K562 (cell line): ENCODE measurements around the gene PRCP. TPM values are rescaled to one million over a fixed set of nuclear protein-coding genes. Genes with fewer than 3 reads are reported as not detected.
A peak's percentile ranks its signal among the peaks of the same experiment; 100 is the strongest.

Source experiments
- ATAC-seq: fragments of 200-7000 bp; cut with Tn5 transposase; 3 replicates; pipeline ENCODE4 v1.9.1; 2020; ENCODE audit warnings: moderate library complexity
- BruUV-seq: library from RNA; stranded (reverse); fragments of 400-500 nt; replicated peaks from 2 replicates; lab custom pipeline; 2021; lab: Mats Ljungman, UMichigan
- CTCF ChIA-PET: fragments of 300-600 bp; formaldehyde crosslinking; extraction: SDS; loops from one replicate; lab custom pipeline; 2021; ENCODE audit warnings: low intra/inter-chr PET ratio; lab: Yijun Ruan, JAX
- POLR2A ChIA-PET: fragments of 300-600, 350-650 bp; sonication (Branson Sonifier 250); formaldehyde crosslinking; extraction: SDS; loops from one replicate; lab custom pipeline; 2021; ENCODE audit warnings: antibody characterized with exemption, inconsistent platforms; lab: Yijun Ruan, JAX
- DNase-seq, 4 experiments: peaks; one replicate each; pipeline versions ENCODE4 v3.0.0 to v3.0.0-alpha.2; 2011 to 2018; ENCODE audit warnings: low spot score in 3 of 4, mixed read lengths in 3 of 4; ENCODE audit errors: extremely low read depth in 1 of 4
- FAIRE-seq: peaks from 2 replicates; lab custom pipeline; 2011; peaks lifted over from hg19 to GRCh38; lab: Jason Lieb, UNC
- H2AFZ ChIP-seq: 2 replicates; pipeline ENCODE4 v1.6.0; 2011; ENCODE audit warnings: low read depth, low read length, control low read depth, inconsistent platforms
- H3K27ac ChIP-seq: fragments of 200-600 bp; 3 replicates; pipeline ENCODE4 v1.8.0; 2011; ENCODE audit warnings: low read depth, mild to moderate bottlenecking, control low read depth, inconsistent platforms, low read length, moderate library complexity, mixed read lengths; ENCODE audit errors: extremely low read depth
- H3K27me3 ChIP-seq, 2 experiments: fragments of 300-600 bp in 1 of 2; 2 replicates in 1 of 2; 3 replicates in 1 of 2; pipeline versions ENCODE4 v1.6.0 to v1.8.0; 2011; ENCODE audit warnings: inconsistent platforms in 2 of 2, low read length in 2 of 2, mild to moderate bottlenecking in 1 of 2, mixed read lengths in 1 of 2, moderate library complexity in 1 of 2; ENCODE audit not compliant: control insufficient read depth in 2 of 2, insufficient read depth in 2 of 2
- H3K36me3 ChIP-seq: fragments of 300-600 bp; 3 replicates; pipeline ENCODE4 v1.8.0; 2011; ENCODE audit warnings: mild to moderate bottlenecking, low read length, inconsistent platforms; ENCODE audit not compliant: control insufficient read depth, insufficient read depth
- H3K4me1 ChIP-seq, 2 experiments: fragments of 200-600 bp in 1 of 2; replicated peaks in 1 of 2; 2 replicates in 1 of 2; 3 replicates in 1 of 2; pipeline versions ENCODE4 v1.5.1 to v1.8.0; 2011; ENCODE audit warnings: inconsistent platforms in 2 of 2, low read length in 2 of 2, mild to moderate bottlenecking in 1 of 2, mixed read lengths in 1 of 2, moderate library complexity in 1 of 2; ENCODE audit not compliant: control insufficient read depth in 2 of 2, insufficient read depth in 2 of 2
- H3K4me2 ChIP-seq: 2 replicates; pipeline ENCODE4 v1.6.1; 2011; ENCODE audit warnings: low read length, control low read depth, inconsistent platforms, mixed read lengths; ENCODE audit not compliant: insufficient read depth
- H3K4me3 ChIP-seq: fragments of 200-600 bp; sonication (generic), shearing (Covaris generic); 2 replicates; pipeline ENCODE4 v1.5.1; 2016; ENCODE audit warnings: control low read depth, inconsistent platforms
- H3K79me2 ChIP-seq: fragments of 200-600 bp; 3 replicates; pipeline ENCODE4 v1.8.0; 2011; ENCODE audit warnings: low read length, inconsistent platforms; ENCODE audit not compliant: control insufficient read depth, insufficient read depth
- H3K9ac ChIP-seq, 2 experiments: 2 replicates each; pipeline versions ENCODE4 v1.6.0 to v1.6.1; 2011; ENCODE audit warnings: low read depth in 2 of 2, low read length in 2 of 2, control low read depth in 1 of 2, inconsistent platforms in 1 of 2, mild to moderate bottlenecking in 1 of 2, mixed read lengths in 1 of 2; ENCODE audit not compliant: insufficient read depth in 1 of 2
- H3K9me1 ChIP-seq: one replicate; pipeline ENCODE4 v1.6.0; 2011; ENCODE audit warnings: inconsistent platforms, mild to moderate bottlenecking, low read length, moderate library complexity; ENCODE audit not compliant: control insufficient read depth, insufficient read depth
- H3K9me3 ChIP-seq: replicated peaks from 2 replicates; pipeline ENCODE4 v1.5.1; 2011; ENCODE audit warnings: low read depth, low read length, inconsistent platforms; ENCODE audit not compliant: control insufficient read depth, insufficient read depth
- H4K20me1 ChIP-seq: replicated peaks from 2 replicates; pipeline ENCODE4 v1.6.1; 2011; ENCODE audit warnings: low read length, inconsistent platforms, mixed read lengths; ENCODE audit not compliant: control insufficient read depth, insufficient read depth
- CBFA2T2 ChIP-seq: fragments of 450-650 bp; conservative IDR thresholded peaks from 2 replicates; pipeline ENCODE4 v1.6.1; 2017; ENCODE audit warnings: mild to moderate bottlenecking
- ETV5 ChIP-seq: sonication (generic); formaldehyde crosslinking; IDR thresholded peaks from 2 replicates; pipeline ENCODE4 v1.4.0; 2020; ENCODE audit warnings: low read depth, mild to moderate bottlenecking, missing genetic modification reagents
- ETV6 ChIP-seq, 3 experiments: fragments of 150-350 bp in 1 of 3; sonication (generic) in 1 of 3; formaldehyde crosslinking in 1 of 3; IDR thresholded peaks; 2 replicates each; pipeline versions ENCODE4 v1.6.1 to v1.8.0; 2014 to 2022; ENCODE audit warnings: borderline replicate concordance in 2 of 3, low read depth in 2 of 3, antibody characterized with exemption in 1 of 3, low read length in 1 of 3, mild to moderate bottlenecking in 1 of 3, missing genetic modification reagents in 1 of 3
- KAT7 ChIP-seq: sonication (generic); formaldehyde crosslinking; IDR thresholded peaks from 2 replicates; pipeline ENCODE4 v1.8.0; 2022; ENCODE audit warnings: missing genetic modification reagents, mild to moderate bottlenecking, borderline replicate concordance
- KDM1A ChIP-seq, 2 experiments: fragments of 450-650 bp; IDR thresholded peaks; 2 replicates each; pipeline ENCODE4 v1.6.1; 2016; ENCODE audit warnings: mild to moderate bottlenecking in 2 of 2
- LARP7 ChIP-seq: fragments of 450-650 bp; IDR thresholded peaks from 2 replicates; pipeline ENCODE4 v1.6.1; 2016
- MEIS2 ChIP-seq: fragments of 450-650 bp; IDR thresholded peaks from 2 replicates; pipeline ENCODE4 v1.6.1; 2014; ENCODE audit warnings: mild to moderate bottlenecking; ENCODE audit not compliant: partially characterized antibody
- MTA1 ChIP-seq: fragments of 450-650 bp; IDR thresholded peaks from 2 replicates; pipeline ENCODE4 v1.6.1; 2017; ENCODE audit warnings: borderline replicate concordance
- NCOR1 ChIP-seq: fragments of 450-650 bp; IDR thresholded peaks from 2 replicates; pipeline ENCODE4 v1.6.1; 2016; ENCODE audit warnings: mild to moderate bottlenecking, moderate library complexity
- NR2C1 ChIP-seq, 2 experiments: fragments of 450-650 bp; IDR thresholded peaks; 2 replicates each; pipeline ENCODE4 v1.6.1; 2017; ENCODE audit warnings: mild to moderate bottlenecking in 2 of 2, antibody characterized with exemption in 1 of 2, inconsistent platforms in 1 of 2, missing compliant biosample characterization in 1 of 2, missing genetic modification characterization in 1 of 2
- PKNOX1 ChIP-seq: fragments of 450-650 bp; IDR thresholded peaks from 2 replicates; pipeline ENCODE4 v1.6.1; 2016
- PML ChIP-seq: IDR thresholded peaks from 2 replicates; pipeline ENCODE4 v1.6.1; 2012; ENCODE audit warnings: low read length, inconsistent platforms
- TCF3 ChIP-seq: sonication (generic); formaldehyde crosslinking; IDR thresholded peaks from 2 replicates; pipeline ENCODE4 v1.4.0; 2020; ENCODE audit warnings: mild to moderate bottlenecking, missing genetic modification reagents
- TSC22D4 ChIP-seq: fragments of 450-650 bp; IDR thresholded peaks from 2 replicates; pipeline ENCODE4 v1.6.1; 2016; ENCODE audit warnings: missing genetic modification characterization, missing biosample characterization, control low read depth
- VEZF1 ChIP-seq: fragments of 200-800 bp; sonication (Bioruptor generic); IDR thresholded peaks from 2 replicates; pipeline ENCODE4 v1.6.1; 2017; ENCODE audit warnings: missing genetic modification characterization, missing compliant biosample characterization
- ZBTB2 ChIP-seq: fragments of 450-650 bp; IDR thresholded peaks from 2 replicates; pipeline ENCODE4 v1.6.1; 2016; ENCODE audit warnings: antibody characterized with exemption
- ZNF263 ChIP-seq: sonication (generic); formaldehyde crosslinking; IDR thresholded peaks from 2 replicates; pipeline ENCODE4 v1.8.0; 2022; ENCODE audit warnings: mild to moderate bottlenecking, missing genetic modification reagents, borderline replicate concordance
- WGBS: fragments of 100-300 bp; shearing (Covaris generic); methylation state at CpG from one replicate; pipeline ENCODE4 v1.1.6; 2016; ENCODE audit warnings: low coverage, mixed read lengths; ENCODE audit not compliant: insufficient coverage; ENCODE audit errors: missing lambda C conversion rate; 5-methylcytosine and 5-hydroxymethylcytosine counted together
- in situ Hi-C: fragments of 300-500 bp; cut with MboI; formaldehyde crosslinking; loops from 4 replicates; pipeline ENCODE4 v1.15.0; 2018; ENCODE audit warnings: inconsistent platforms, mixed read lengths
- intact Hi-C: fragments of 100-400 bp; cut with micrococcal nuclease; formaldehyde crosslinking; loops from 2 replicates; pipeline ENCODE4 v1.14.2; 2022
- polyA plus RNA-seq, 8 experiments: library from polyadenylated mRNA; depleted of rRNA in 4 of 8; stranded (reverse) in 5 of 8; unstranded in 3 of 8; fragments of >200 nt; fragmentation: Nextera tagmentation in 2 of 8; fragmentation: Illumina TruSeq in 1 of 8; extraction: Ambion mirVana in 2 of 8; extraction: Trizol in 1 of 8; gene quantifications; 2 replicates each; pipeline versions ENCODE4 v1.2.1 to v1.2.3, GENCODE V29; 2011 to 2014; ENCODE audit warnings: inconsistent platforms in 1 of 8, missing spikeins in 1 of 8
- total RNA-seq, 7 experiments: library from RNA; depleted of rRNA in 6 of 7; stranded (reverse); fragments of >200 nt in 6 of 7; fragmentation: Illumina TruSeq in 2 of 7; extraction: Trizol in 2 of 7; gene quantifications; 2 replicates each; pipeline versions ENCODE4 v1.2.1 to v1.2.3, GENCODE V29; 2011 to 2021; ENCODE audit warnings: low replicate concordance in 1 of 7

Gene PRCP
- total and polyA plus RNA-seq, 9 of the 15 experiments (the other 6 are each of a cell fraction or from before 2014, with no cell fraction given), result 9.5 to 43.1 (median 23.2) TPM

DNA sequence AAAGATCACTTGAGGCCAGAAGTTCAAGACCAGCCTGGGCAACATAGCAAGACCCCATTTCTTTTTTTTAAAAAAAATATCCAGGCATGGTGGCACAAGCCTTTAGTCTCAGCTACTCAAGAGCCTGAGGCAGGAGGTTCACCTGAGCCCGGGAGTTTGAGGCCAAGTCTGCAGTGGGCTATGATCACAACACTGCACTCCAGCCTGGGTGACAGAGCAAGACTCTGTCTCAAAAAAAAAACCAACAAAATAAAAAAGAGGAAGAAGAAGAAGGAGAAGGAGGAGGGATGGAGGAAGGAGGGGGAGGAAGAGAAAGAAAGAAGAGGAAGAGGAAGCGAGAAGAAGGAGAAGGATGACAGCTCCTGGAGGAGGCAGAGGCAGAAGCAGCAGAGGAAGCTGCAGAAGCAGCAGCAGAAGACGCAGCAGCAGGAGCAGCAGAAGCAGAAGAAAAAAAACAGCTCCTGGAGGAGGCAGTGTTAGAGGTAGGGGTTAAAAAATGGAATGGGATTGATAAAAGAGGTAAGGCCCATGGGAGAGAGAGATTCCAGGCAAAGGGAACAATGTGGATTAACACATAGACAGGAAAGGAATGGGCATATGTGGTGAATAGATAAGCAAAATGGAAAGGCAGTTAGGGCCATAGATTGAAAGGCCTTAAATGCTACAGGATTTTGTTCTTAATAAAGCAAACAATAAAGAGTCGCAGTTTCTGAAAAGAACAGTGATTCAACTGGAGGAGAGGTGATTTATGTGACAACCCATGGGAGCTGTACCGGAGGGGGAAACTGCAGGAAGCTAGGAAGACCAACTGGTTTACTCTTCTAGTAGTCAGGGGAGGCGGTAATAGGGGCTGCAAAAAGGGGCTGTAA lies 10.9 kb downstream of the PRCP start:
- peak; percentile 62 for ATAC-seq
- ChIA-PET POLR2A (interaction anchor here (0.7 to 2.1 kb wide), 4 partner anchors 11 to 165 kb away, joined by 3 to 9 read pairs (median 4); partner anchors contain the start of genes DDIAS and PRCP), CTCF (no interaction called here)
- Histone ChIP-seq H3K79me2 (0 out of 3 replicates have a peak, but pooled peaks cover 2% of the 10 kb centered on the region), H3K27ac (no peak overlapping the region), H4K20me1 (no peaks in the 10 kb centered on the region; the same call in 1 of the 2 replicates), H3K27me3 (no peaks in the 10 kb centered on the region; a peak in 1 of 5 replicates), H3K4me2 (no peak overlapping the region), H3K36me3 (no peaks in the 10 kb centered on the region), H3K9ac (no peak overlapping the region), H3K9me3 (no peaks in the 10 kb centered on the region), H3K4me1 (peaks cover 0 to 7% of the 10 kb centered on the region in 2 experiments; a peak in 2 of 5 replicates), H3K4me3 (no peak overlapping the region), H2AFZ (no peak overlapping the region), H3K9me1 (no peaks in the 10 kb centered on the region)
- 12% methylated on average over 6 of the region's 6 CpGs for WGBS
- FAIRE-seq, result no peak
- DNase-seq, result no peak
- intact Hi-C loops (no loop called here), in situ Hi-C loops (no loop called here)
- BruUV-seq, result no TSS peak
- TF ChIP-seq NR2C1 (IDR thresholded peaks at IDR 0.05) (no peak), NR2C1 (tag; IDR thresholded peaks at IDR 0.05) (no peak), LARP7 (0 out of 2 replicates have a peak, but pooled peaks have one; percentile 28), TSC22D4 (tag) (0 out of 2 replicates have a peak, but pooled peaks have one; percentile 16), TCF3 (peak; percentile 68), ZBTB2 (peak; percentile 25; the same call in 1 of the 2 replicates), CBFA2T2 (0 out of 2 replicates have a peak, but pooled peaks have one; percentile 13), ZNF263 (CRISPR knock-in tag) (peak; percentile 88), KAT7 (CRISPR knock-in tag) (no peak), PKNOX1 (peak; percentile 33; the same call in 1 of the 2 replicates), KDM1A (IDR thresholded peaks at IDR 0.05) (peak in 1 of 2 experiments; percentile 32; a peak in 1 of 4 replicates), NCOR1 (0 out of 2 replicates have a peak, but pooled peaks have one; percentile 12), VEZF1 (CRISPR knock-in tag) (peak; percentile 13; the same call in 1 of the 2 replicates), MTA1 (peak; percentile 70; the same call in 1 of the 2 replicates), MEIS2 (peak; percentile 89), ETV5 (CRISPR knock-in tag) (0 out of 2 replicates have a peak, but pooled peaks have one; percentile 40), ETV6 (IDR thresholded peaks at IDR 0.05; ENCODE audit: borderline replicate concordance in 1 of 2, low read depth in 2 of 2, low read length in 1 of 2) (peak in 1 of 2 experiments; percentile 70; a peak in 2 of 4 replicates), ETV6 (CRISPR knock-in tag; IDR thresholded peaks at IDR 0.05; ENCODE audit: borderline replicate concordance) (no peak), PML (no peak)
